ENCODE measurements around the gene ADCY7.

ADCY7 gene

DNA sequence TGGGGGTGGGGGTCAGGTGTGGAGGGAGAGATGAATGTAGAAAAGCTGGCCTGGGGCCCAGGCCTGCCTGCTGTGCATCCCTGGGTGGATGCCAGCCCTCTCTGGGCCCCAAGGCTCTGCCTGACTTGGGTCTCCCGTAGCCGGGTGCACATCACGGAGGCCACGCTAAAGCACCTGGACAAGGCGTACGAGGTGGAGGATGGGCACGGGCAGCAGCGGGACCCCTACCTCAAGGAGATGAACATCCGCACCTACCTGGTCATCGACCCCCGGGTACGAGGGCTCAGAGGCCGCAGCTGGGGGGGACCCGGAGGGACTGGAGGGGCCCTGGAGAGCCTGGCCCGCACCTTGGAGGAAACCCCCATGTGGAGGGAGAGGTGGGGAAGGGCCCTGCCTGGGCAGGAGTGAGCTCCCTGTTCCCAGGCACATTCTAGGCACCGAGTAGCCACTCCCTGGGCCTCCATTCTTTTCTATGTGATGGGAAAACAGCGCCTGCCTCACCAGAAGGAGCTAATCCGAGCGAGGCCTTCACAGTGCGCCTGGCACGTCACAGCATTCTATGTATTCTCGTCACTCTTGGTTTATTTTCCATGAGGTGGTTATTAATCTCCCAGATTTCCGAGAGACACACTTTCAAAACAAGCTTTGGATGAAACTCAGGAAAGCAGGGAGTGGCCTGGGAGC is 34.7 kb downstream of the ADCY7 start:
- no peak for DNase-seq

DNA sequence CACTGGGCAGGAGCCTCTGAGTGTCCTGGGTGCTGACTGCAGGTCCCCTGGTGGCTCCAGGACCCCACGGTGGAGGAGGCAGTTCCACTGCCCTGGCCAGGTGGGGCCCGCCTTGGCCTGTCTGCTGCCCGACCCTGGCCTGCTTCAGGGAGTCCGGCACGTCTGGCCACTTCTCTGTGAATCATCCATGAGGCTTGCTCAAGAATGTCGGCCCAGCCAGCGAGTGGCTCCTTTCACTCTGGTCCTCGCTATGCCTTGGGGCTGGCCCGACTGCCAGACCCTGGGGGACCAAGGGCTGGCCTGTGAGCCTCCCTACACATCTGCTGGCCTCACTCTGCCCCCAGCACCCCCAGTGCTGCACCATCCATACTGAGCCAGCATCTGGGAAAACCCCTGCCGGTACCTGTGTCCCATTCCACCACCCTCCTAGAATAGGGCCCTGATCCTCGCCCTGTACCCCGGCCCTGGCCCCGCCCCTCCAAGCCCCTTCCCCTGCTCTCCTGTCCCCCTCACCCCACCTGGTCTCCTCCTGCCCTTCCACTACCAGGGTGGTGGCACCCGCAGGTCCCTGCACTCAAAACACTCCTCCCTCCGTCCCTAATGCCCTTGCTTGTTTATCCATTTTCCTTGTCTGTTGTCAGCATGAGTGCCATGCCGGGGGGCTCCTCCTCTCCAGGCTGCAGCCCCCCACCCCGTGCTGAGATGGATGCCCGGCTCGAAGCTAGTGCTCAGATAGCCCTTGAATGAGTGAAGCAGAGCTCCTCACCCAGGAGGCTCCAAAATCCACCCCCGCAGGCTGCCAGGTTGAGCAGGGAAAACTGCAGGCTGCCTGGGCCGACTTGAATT is 35.5 kb downstream of the ADCY7 start:
- no peak for DNase-seq

- DNase-seq, result no peak
Observed at GRCh38 chr16:50302472-50303005, 36.2 kb downstream of the ADCY7 start.

DNA sequence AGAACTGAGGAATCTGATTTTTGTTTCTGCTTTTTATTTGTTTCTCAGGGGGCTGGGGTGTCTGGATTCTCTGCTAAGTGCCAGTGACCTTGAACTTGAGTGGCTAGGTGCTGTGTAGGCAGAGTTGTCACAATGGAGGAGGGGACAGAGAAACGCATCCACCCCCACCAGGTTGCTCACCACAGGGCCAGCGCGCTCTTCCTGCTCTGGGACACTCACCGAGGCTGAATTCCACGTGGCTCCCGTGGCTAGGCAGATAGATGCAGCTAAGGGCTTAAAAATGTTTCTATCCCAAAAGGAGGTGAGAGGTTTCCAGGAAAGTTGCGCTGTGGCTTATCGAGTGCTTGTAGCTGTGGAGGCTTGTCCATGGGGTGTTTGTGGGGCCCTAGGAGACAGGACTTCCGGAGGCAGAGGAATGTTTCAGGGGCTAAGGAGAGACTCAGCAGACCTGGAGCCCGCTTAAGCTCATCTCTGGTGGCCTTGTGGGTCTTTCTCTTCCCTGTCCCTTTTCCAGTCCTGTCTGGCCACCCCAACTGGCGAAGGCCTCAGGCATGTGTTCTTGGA is 36.8 kb downstream of the ADCY7 start:
- no peak for DNase-seq

DNA sequence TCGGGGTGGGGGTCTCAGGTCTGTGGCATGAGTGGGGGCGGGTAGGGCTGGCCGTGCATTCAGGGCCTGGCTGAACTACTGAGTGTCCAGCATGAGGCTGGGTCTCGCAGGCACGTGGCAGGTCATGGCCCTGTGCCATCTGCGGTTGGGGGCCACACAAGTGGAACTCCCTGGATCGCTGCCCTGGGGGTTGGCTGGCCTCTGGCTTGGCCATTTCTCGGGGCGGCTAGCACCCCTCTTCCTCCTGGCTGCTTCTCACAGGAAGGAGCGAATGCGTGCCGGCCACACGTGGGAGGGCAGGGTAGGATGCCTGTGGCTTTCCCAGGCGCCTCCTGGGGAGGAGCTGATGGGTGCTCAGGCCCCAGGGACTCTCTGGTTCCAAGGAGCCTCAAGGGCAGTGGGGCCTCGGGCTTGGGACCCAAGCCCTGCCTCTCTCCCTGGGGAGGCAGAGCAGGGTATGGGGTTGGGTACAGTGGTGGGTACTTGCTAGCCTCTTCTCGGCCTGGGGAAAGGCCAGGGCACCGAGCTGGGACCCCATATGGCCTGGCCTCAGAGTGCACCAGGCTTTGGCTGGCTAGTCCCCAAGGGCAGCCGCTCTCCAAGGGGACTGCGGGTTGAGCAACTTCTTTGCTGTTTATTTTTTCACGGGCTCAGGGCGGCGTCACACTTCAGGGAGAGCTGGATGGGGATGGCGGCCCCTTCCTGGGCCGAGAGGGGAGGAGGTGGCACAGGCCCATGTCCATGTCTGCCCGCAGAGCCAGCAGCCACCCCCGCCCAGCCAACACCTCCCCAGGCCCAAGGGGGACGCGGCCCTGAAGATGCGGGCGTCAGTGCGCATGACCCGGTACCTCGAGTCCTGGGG is 37.5 kb downstream of the ADCY7 start:
- DNase-seq, result no peak

DNA sequence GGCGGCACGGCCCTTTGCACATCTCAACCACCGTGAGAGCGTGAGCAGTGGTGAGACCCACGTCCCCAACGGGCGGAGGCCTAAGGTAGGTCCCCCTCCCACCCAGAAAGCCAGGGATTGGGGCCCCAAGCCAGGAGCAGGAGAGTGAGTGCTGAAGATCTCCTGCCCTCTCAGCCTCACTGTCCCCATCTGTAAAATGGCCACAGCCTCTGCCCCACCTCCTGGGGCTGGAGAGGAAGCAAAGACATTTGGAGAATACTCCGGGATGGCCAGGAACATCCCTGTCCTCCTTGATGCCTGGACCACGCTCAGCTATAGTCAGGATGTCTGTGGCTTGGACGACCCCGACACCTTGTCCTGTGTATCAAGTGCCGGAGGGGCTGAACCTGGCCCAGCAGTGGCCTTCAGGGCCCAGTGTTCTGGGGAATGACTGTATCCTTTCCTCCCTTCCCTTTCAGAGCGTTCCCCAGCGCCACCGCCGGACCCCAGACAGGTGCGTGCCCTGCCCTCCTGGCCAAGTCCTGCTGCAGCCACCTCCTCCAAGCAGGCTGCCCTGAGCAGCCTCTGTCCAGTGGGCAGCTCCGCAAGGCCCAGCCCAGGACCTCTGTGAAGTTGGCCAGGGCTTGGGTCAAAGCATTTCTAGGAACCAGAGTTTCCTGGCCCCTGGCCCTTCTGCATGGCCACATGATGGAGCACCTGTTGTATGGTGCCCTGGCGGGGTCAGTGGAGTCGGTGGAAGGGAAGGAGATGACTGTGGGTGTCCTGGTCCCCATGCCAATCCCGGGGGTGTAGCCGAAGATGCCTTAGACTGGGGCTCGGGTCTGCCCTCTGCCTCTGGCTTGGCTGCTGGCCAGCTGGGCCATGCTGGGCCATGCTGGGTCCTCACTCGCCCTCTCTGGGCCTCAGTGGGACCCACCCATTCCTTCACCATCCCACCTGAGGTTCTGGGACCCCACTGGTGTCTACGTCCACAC is 38.4 kb downstream of the ADCY7 start:
- no peak for DNase-seq

DNA sequence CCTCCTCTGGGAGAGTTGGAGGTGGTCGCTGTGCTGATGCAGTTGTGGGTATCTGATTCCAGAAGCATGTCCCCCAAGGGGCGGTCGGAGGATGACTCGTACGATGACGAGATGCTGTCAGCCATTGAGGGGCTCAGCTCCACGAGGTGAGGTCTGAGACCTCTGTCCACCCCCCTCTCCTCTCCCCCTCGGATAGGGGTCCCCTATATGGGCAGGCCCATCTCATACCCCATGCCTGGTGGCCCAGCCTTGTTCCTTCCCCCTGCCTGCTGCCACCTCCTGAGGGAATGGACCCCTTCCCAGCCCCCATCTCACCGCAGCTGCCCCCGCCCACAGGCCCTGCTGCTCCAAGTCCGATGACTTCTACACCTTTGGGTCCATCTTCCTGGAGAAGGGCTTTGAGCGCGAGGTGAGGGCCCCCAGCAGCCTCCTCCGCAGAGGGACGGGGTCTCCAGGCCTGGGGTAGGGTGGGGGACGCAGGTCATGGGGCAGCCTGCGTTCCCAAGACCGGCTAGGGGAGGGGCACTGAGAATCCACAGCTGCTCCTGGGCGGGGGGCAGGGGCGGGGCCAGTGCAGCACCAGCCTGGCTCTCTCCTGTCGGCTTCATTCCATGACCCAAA is 39.2 kb downstream of the ADCY7 start:
- no peak for DNase-seq

DNA sequence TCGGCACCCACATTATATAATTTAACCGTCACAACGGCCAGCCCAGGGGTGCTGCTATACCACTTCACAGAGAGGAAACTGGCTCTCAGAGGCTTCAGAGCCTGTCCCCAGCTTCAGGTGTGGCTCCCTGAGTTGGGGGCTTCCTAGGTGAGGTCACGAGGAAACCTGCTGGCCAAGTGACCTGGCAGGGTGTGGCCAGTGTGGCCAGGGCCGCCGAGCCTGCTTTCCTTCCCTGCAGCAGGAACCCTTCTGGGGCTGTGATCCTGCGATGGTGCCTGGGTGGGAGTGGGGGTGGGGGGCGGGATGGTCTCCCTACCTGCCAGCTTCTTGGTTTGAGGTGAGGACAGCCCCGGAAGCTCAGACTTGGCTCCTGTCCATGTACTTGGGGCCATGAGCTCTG is 39.9 kb downstream of the ADCY7 start:
- no peak for DNase-seq

GRCh38 chr16:50308237-50308965 is 42.0 kb downstream of the ADCY7 start:
- DNase-seq, result no peak

- no peak for DNase-seq
Observed at GRCh38 chr16:50309156-50309526, 42.8 kb downstream of the ADCY7 start.

DNA sequence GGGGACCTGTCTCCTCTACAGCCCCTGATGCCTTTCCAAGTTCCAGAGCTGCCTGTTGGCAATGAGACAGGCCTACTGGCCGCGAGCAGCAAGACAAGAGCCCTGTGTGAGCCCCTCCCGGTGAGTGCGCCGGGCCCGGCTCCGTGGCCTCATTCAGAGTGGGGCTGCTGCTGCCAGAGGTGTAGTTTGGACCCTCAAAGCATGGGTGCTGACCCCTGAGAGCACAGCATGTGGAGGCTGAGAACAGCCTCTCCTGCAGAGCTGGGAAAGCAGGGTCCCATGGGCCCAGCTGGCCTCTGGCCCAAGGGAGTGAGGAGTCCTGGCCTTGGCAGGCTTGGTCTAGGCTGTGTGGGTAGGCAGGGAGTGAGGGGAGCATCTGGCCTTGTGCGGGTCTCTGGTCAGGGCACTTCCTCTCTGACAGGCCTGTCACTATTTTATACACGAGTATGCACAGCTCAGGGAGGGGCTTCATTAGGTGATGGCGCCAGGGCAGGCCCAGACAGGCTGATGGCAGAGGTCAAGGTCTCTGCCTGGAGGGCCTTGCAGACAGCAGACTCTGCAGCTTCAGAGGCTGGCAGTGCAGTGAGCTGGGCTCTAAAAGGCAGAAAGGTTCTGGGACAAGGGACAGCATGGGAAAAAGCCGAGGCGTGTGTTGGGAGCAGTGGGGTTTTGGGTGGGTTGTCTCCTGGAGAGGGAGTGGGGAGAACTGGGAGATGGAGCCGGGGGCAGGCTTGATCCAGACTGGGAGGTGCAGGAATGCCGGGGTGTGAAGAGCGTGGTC is 43.4 kb downstream of the ADCY7 start:
- DNase-seq, result no peak

DNA sequence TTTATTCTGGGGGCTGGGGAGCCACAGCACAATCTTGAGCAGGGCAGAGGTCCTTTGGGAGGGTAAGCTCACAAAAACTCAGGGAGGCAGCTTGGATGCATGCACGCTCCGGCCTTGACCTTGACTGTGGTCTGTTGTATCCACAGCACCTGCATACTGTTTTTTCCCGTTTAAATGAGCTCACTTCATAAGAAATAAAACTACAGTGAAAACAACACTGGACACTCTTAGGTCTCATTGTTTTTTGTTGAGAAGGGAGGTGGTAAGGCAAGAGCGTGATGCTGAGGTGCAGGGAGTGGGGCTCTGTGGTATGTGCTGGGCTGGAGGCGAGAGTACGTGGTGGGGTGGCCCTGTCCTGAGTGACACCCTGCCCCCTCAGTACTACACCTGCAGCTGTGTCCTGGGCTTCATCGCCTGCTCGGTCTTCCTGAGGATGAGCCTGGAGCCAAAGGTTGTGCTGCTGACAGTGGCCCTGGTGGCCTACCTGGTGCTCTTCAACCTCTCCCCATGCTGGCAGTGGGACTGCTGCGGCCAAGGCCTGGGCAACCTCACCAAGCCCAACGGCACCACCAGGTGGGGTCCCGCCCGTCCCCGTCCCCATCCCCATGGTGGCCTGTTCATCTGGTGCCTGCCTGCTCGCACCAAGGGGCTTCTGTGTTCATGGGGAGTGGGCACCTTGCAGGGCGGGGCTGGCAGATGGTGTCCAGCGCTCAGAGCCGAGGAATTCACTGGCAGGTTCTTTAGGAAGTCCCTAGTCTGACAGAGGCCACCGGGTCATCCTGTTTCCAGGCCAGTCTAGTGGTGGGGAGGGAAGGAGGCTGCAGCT is 44.2 kb downstream of the ADCY7 start:
- no peak for DNase-seq

DNA sequence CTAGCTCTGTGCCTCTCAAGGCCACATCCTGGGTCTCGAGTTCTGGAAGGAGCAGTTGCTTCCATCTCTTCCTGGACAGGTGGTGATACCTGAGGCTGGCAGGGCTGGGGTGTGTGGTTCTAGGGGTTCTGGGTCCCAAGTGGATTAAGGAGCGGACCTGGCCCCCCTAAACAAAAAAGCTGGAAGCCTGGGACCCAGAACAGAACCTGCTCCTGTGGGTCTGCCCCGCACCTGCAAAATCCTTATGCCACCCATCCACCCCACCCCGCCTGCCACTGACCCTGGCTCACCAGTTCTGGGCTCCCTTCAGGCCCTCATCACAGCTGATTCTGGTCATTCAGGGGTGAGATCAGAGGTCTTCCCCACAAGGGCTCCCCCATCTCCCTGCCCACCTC is 44.8 kb downstream of the ADCY7 start:
- no peak for DNase-seq

GRCh38 chr16:50311891-50312501 is 45.6 kb downstream of the ADCY7 start:
- DNase-seq, result no peak

DNA sequence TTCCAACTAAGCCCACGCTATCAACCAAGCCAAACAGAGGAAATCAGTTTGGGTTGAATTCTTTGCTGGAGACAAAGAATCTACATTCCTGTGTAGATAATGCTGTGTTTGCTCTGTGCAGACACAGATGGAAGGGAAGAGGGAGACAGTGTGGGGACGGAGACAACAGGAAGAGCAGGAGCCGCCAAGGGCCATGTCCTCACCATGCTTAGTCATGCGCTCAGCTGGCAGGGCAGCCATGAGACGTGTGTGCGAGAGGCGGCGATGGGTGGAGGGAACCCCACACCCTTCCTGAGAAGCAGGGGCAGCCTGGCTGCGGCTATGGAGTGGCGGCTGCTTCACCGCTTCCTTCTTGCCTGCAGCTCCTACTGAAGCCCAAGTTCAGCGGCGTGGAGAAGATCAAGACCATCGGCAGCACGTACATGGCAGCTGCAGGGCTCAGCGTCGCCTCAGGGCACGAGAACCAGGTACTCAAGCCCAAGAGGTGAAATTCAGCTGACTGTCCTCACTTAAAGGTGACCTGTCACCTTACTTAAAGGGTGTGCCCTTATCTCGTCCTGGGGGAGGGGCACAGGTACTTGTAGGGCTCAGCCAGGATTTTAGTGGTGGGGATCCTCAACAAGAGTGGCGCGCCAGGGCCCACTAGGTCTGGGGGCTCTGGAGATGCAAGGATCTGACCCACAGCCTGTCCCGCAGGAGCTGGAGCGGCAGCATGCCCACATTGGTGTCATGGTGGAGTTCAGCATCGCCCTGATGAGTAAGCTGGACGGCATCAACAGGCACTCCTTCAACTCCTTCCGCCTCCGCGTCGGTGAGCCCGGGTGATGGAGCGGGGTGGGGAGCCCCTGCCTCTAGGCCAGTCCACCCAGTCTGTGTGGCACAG is 47.5 kb downstream of the ADCY7 start:
- peak; percentile 71 to 75 for DNase-seq

DNA sequence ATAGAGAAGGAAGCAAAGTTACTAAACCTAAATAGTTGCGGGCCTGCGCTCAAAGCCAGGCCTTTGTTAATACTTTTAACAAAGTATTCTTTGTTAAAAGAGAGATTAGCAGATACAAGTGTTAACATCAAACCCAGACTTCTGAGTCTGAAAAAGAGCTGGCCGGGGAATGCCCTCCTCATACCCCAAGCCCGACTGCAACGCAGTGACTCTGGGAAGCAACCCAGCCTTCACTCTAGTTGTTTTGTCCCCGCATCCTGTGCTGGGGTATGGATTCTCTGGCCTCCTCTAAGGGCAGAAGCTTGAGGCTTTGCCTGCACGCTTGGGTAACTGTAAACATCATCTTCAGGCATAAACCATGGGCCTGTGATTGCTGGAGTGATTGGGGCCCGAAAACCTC is 48.3 kb downstream of the ADCY7 start:
- no peak for DNase-seq

DNA sequence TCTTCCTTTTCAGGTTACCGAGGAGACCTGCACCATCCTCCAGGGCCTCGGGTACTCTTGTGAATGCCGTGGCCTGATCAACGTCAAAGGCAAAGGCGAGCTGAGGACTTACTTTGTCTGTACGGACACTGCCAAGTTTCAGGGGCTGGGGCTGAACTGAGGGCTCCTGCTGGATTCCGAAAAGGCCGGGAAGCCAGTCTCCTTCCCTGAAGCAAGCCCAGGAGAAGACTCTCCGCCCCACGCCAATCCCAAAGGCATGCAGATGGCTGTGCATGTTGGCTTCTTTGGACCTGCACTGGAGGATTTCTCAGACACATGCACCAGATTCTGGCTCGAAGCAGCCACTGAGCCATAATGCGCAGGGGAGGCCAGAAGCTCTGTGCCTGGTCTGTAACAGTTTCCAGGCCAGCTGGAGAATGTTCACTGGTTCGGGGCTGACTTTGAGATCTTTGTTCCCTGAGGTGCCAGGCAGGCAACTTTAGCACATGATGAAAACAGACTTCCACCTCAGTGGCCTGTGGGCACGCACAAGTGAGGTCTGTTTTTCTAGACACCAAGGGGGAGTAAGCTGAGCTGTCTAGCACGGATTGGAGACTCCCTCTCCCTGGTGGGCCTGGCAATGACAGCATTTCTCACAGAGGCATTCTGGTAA is 49.1 kb downstream of the ADCY7 start:
- no peak for DNase-seq
